Body of pancreas (tissue), 4 donors: ENCODE measurements around the gene YPEL5. TPM values are rescaled to one million over a fixed set of nuclear protein-coding genes. Genes with fewer than 3 reads are reported as not detected.

Source experiments
- ATAC-seq: fragments of 150-250 bp; one replicate; pipeline ENCODE4 v1.9.1; 2016
- DNase-seq, 4 donors: peaks; one replicate each; pipeline ENCODE4 v3.0.0-alpha.2; 2019
- H3K27ac ChIP-seq, 4 donors: fragments of 200-600 bp; sonication (generic); 1 replicate in 3 of 4; 2 replicates in 1 of 4; pipeline versions ENCODE4 v1.5.1 to v1.6.1; 2016 to 2019; ENCODE audit warnings: mild to moderate bottlenecking in 1 of 4, mixed read lengths in 1 of 4, moderate library complexity in 1 of 4
- H3K27me3 ChIP-seq, 2 donors: fragments of 200-600 bp; sonication (generic); one replicate each; pipeline ENCODE4 v1.6.0; 2016; ENCODE audit warnings: mild to moderate bottlenecking in 1 of 2
- H3K36me3 ChIP-seq, 2 donors: fragments of 200-600 bp; sonication (generic); replicated peaks in 1 of 2; 2 replicates each; pipeline ENCODE4 v1.5.1; 2016; ENCODE audit warnings: low read depth in 2 of 2; ENCODE audit not compliant: insufficient read depth in 1 of 2
- H3K4me1 ChIP-seq: fragments of 200-600 bp; sonication (generic); one replicate; pipeline ENCODE4 v1.6.0; 2016
- H3K4me3 ChIP-seq, 2 donors: fragments of 200-600 bp; sonication (generic); 1 replicate in 1 of 2; 2 replicates in 1 of 2; pipeline ENCODE4 v1.5.1; 2016 to 2019
- H3K9me3 ChIP-seq, 3 donors: fragments of 200-600 bp; sonication (generic); 1 replicate in 2 of 3; 2 replicates in 1 of 3; pipeline ENCODE4 v1.5.1; 2016
- CTCF ChIP-seq, 7 experiments: fragments of 450-650 bp in 4 of 7; fragments of 200-600 bp in 3 of 7; sonication (generic) in 3 of 7; IDR thresholded peaks; one replicate each; pipeline ENCODE4 v1.5.1; 2016 to 2019; ENCODE audit warnings: antibody characterized with exemption in 7 of 7
- POLR2A ChIP-seq, 3 donors: fragments of 450-650 bp; IDR thresholded peaks; one replicate each; pipeline ENCODE4 v1.6.1; 2016; ENCODE audit warnings: antibody characterized with exemption in 3 of 3, mild to moderate bottlenecking in 2 of 3
- WGBS, 2 donors: methylation state at CpG; one replicate each; pipeline ENCODE4 v1.1.5; 2017; 5-methylcytosine and 5-hydroxymethylcytosine counted together
- intact Hi-C: fragments of 100-400 bp; cut with DNase I; formaldehyde crosslinking; loops from one replicate; pipeline ENCODE4 v1.15.1; 2023
- total RNA-seq, 2 donors: library from RNA; depleted of rRNA; stranded (reverse); fragments of >200 nt; gene quantifications; one replicate each; pipeline ENCODE4 v1.1.0, GENCODE V29; 2016

YPEL5 gene
- total RNA-seq, 2 donors from 2014 or later: 29.3 to 36.6 TPM

- H3K27ac ChIP-seq: no peak overlapping the region
- no peak for TF ChIP-seq CTCF (IDR thresholded peaks at IDR 0.05)
- WGBS, 2 donors: 69 to 71% methylated on average over 6 to 7 of the region's 7 CpGs
- intact Hi-C loops: no loop called here
- no peaks in the 10 kb centered on the region for H3K4me1 ChIP-seq
- no peaks in the 10 kb centered on the region for H3K36me3 ChIP-seq
- ATAC-seq (no peak), DNase-seq (no peak)
- H3K9me3 ChIP-seq: no peaks in the 10 kb centered on the region
- H3K27me3 ChIP-seq: no peaks in the 10 kb centered on the region
- H3K4me3 ChIP-seq: no peak overlapping the region
Measured at GRCh38 chr2:30194421-30194820, 47.6 kb downstream of the YPEL5 start.

- Histone ChIP-seq H3K4me3 (no peak overlapping the region), H3K4me1 (no peaks in the 10 kb centered on the region), H3K36me3 (no peaks in the 10 kb centered on the region), H3K27me3 (no peaks in the 10 kb centered on the region), H3K9me3 (no peaks in the 10 kb centered on the region), H3K27ac (no peak overlapping the region)
- ATAC-seq (no peak), DNase-seq (no peak)
- 70 to 79% methylated on average over 4 of the region's 4 CpGs for WGBS, 2 donors
- intact Hi-C loops: no loop called here
- TF ChIP-seq CTCF (IDR thresholded peaks at IDR 0.05): no peak
- no peak for TF ChIP-seq POLR2A (IDR thresholded peaks at IDR 0.05)
Measured at GRCh38 chr2:30195016-30195415, 48.2 kb downstream of the YPEL5 start.

- peaks cover 5% of the 10 kb centered on the region for H3K4me1 ChIP-seq
- H3K4me3 ChIP-seq: no peak overlapping the region
- H3K27me3 ChIP-seq: no peaks in the 10 kb centered on the region
- TF ChIP-seq POLR2A (IDR thresholded peaks at IDR 0.05) (no peak), CTCF (IDR thresholded peaks at IDR 0.05) (no peak)
- no peak overlapping the region for H3K27ac ChIP-seq
- DNase-seq (no peak), ATAC-seq (no peak)
- intact Hi-C loops: no loop called here
- H3K36me3 ChIP-seq: no peaks in the 10 kb centered on the region
- WGBS, 2 donors: 77 to 78% methylated on average over 6 of the region's 6 CpGs
- H3K9me3 ChIP-seq: no peaks in the 10 kb centered on the region
Measured at GRCh38 chr2:30197570-30198192, 50.9 kb downstream of the YPEL5 start.

GRCh38 chr2:30201990-30202389, 55.2 kb downstream of the YPEL5 start:
- intact Hi-C loops: no loop called here
- H3K9me3 ChIP-seq: no peaks in the 10 kb centered on the region
- H3K4me3 ChIP-seq: no peak overlapping the region
- peak overlapping the region in 1 of 4 donors; percentile 5 for H3K27ac ChIP-seq
- ATAC-seq: peak; percentile 85
- DNase-seq: peak in 2 of 4 donors; percentile 33 to 42
- TF ChIP-seq CTCF (IDR thresholded peaks at IDR 0.05): no peak
- no peak for TF ChIP-seq POLR2A (IDR thresholded peaks at IDR 0.05)
- peaks cover 5% of the 10 kb centered on the region for H3K4me1 ChIP-seq
- WGBS, 2 donors: 4 to 8% methylated on average over 1 of the region's 1 CpG
- H3K36me3 ChIP-seq: no peaks in the 10 kb centered on the region
- H3K27me3 ChIP-seq: no peaks in the 10 kb centered on the region

- DNase-seq (no peak), ATAC-seq (no peak)
- no peak overlapping the region for H3K4me3 ChIP-seq
- TF ChIP-seq CTCF (IDR thresholded peaks at IDR 0.05): no peak
- no peak for TF ChIP-seq POLR2A (IDR thresholded peaks at IDR 0.05)
- intact Hi-C loops: no loop called here
- no peaks in the 10 kb centered on the region for H3K27me3 ChIP-seq
- WGBS, 2 donors: 70 to 81% methylated on average over 3 to 7 of the region's 7 CpGs
- peaks cover 5% of the 10 kb centered on the region for H3K4me1 ChIP-seq
- H3K27ac ChIP-seq: no peak overlapping the region
- H3K36me3 ChIP-seq: no peaks in the 10 kb centered on the region
- no peaks in the 10 kb centered on the region for H3K9me3 ChIP-seq
Measured at GRCh38 chr2:30203156-30203555, 56.3 kb downstream of the YPEL5 start.
